KMS-11 (cell line): ENCODE results near the gene SLC28A2.
"Not testable (repeated sequence)": the region's sequence is repeated elsewhere in the genome, so short reads cannot be mapped to it uniquely, and the experiment has no call there.

Experiments used
- H2AFZ ChIP-seq: fragments of 200-600 bp; sonication (generic); 2 replicates; pipeline ENCODE4 v1.6.1; 2016; ENCODE audit warnings: antibody characterized with exemption, mixed run types, low read depth
- H3K27ac ChIP-seq: fragments of 200-600 bp; sonication (generic); 2 replicates; pipeline ENCODE4 v1.6.1; 2016; ENCODE audit warnings: mild to moderate bottlenecking, mixed run types
- H3K27me3 ChIP-seq: fragments of 200-600 bp; sonication (generic); 2 replicates; pipeline ENCODE4 v1.6.1; 2017; ENCODE audit warnings: mild to moderate bottlenecking, low read depth, mixed run types, moderate library complexity; ENCODE audit not compliant: insufficient read depth
- H3K36me3 ChIP-seq: fragments of 200-600 bp; sonication (generic); 2 replicates; pipeline ENCODE4 v1.6.1; 2017; ENCODE audit warnings: mild to moderate bottlenecking, mixed run types; ENCODE audit not compliant: insufficient read depth
- H3K4me1 ChIP-seq: fragments of 200-600 bp; sonication (generic); 2 replicates; pipeline ENCODE4 v1.6.1; 2016; ENCODE audit warnings: mild to moderate bottlenecking, low read depth, mixed run types; ENCODE audit not compliant: poor library complexity, severe bottlenecking
- H3K4me2 ChIP-seq: fragments of 200-600 bp; sonication (generic); 2 replicates; pipeline ENCODE4 v1.7.0; 2016; ENCODE audit warnings: mild to moderate bottlenecking, mixed run types
- H3K4me3 ChIP-seq: fragments of 200-600 bp; sonication (generic); IDR thresholded peaks from 2 replicates; pipeline ENCODE4 v1.6.1; 2017; ENCODE audit warnings: low read depth, low read length, mixed read lengths; ENCODE audit not compliant: insufficient read depth
- H3K79me2 ChIP-seq: fragments of 200-600 bp; sonication (generic); 2 replicates; pipeline ENCODE4 v1.6.1; 2016; ENCODE audit warnings: low read depth, mixed run types; ENCODE audit not compliant: insufficient read depth
- H3K9ac ChIP-seq: fragments of 200-600 bp; sonication (generic); 2 replicates; pipeline ENCODE4 v1.6.1; 2016; ENCODE audit warnings: mild to moderate bottlenecking, mixed run types
- H4K20me1 ChIP-seq: fragments of 200-600 bp; sonication (generic); 2 replicates; pipeline ENCODE4 v1.6.1; 2016; ENCODE audit warnings: mild to moderate bottlenecking, mixed run types; ENCODE audit not compliant: insufficient read depth
- TF ChIP-seq, protein P1 (sequence below): fragments of 200-600 bp; sonication (generic); conservative IDR thresholded peaks from 2 replicates; pipeline ENCODE4 v1.6.1; 2017; ENCODE audit warnings: low read depth, mild to moderate bottlenecking, antibody characterized with exemption, low read length, moderate library complexity, mixed read lengths

Gene SLC28A2

DNA sequence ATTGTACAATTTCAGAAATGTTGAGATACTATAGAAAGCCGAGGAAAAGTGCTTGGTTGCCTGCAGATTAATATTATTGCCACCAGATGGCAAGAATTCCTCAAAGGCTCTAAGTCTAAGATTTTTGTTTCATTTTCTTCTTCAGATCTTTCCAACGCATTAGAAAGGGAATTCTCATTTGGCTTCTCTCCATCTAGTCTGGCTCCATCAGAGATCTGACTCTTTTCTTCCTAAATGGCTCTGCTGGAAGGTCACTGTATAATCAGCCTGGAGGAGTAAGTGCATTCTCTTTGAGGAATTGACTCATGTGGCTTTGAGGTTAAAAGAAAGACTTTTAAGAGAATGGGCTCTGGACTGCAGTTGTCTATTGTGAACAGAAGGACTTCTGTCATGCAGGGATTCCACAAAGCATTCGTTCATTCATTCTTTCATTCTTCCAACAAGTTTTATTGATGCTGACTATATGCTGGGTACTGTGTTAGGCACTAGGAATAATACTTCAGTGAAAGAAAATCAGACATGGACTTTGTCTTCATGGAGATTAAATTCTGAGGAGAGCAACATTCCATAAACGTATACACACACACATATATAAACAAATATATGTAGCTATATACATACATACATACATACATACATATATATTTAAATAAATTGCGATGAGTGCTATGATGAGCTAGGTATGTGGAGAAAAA is 55.3 kb downstream of the SLC28A2 start:
- TF ChIP-seq, protein P1, sequence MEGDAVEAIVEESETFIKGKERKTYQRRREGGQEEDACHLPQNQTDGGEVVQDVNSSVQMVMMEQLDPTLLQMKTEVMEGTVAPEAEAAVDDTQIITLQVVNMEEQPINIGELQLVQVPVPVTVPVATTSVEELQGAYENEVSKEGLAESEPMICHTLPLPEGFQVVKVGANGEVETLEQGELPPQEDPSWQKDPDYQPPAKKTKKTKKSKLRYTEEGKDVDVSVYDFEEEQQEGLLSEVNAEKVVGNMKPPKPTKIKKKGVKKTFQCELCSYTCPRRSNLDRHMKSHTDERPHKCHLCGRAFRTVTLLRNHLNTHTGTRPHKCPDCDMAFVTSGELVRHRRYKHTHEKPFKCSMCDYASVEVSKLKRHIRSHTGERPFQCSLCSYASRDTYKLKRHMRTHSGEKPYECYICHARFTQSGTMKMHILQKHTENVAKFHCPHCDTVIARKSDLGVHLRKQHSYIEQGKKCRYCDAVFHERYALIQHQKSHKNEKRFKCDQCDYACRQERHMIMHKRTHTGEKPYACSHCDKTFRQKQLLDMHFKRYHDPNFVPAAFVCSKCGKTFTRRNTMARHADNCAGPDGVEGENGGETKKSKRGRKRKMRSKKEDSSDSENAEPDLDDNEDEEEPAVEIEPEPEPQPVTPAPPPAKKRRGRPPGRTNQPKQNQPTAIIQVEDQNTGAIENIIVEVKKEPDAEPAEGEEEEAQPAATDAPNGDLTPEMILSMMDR = peak; percentile 40
- Histone ChIP-seq H3K4me1 (peaks cover 8% of the 10 kb centered on the region), H3K79me2 (no peaks in the 10 kb centered on the region), H3K4me3 (no peak overlapping the region), H3K27ac (no peak overlapping the region), H3K36me3 (no peaks in the 10 kb centered on the region), H2AFZ (peak overlapping the region; percentile 77), H3K9ac (no peak overlapping the region), H3K27me3 (no peaks in the 10 kb centered on the region), H3K4me2 (peak overlapping the region; percentile 74), H4K20me1 (no peaks in the 10 kb centered on the region)

DNA sequence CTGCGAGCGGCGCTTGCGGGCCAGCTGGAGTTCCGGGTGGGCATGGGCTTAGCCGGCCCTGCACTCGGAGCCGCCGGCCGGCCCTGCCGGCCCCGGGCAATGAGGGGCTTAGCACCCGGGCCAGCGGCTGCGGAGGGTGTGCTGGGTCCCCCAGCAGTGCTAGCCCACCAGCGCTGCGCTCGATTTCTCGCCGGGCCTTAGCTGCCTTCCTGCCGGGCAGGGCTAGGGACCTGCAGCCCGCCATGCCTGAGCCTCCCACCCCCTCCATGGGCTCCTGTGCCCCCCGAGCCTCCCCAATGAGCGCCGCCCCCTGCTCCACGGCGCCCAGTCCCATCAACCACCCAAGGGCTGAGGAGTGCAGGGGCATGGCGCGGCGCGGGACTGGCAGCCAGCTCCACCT is 62.1 kb downstream of the SLC28A2 start:
- not testable (repeated sequence) for H3K27ac ChIP-seq, H2AFZ ChIP-seq, H3K4me3 ChIP-seq, H3K27me3 ChIP-seq, H3K36me3 ChIP-seq, H3K4me2 ChIP-seq, H3K9ac ChIP-seq, H3K4me1 ChIP-seq, H3K79me2 ChIP-seq, H4K20me1 ChIP-seq

DNA sequence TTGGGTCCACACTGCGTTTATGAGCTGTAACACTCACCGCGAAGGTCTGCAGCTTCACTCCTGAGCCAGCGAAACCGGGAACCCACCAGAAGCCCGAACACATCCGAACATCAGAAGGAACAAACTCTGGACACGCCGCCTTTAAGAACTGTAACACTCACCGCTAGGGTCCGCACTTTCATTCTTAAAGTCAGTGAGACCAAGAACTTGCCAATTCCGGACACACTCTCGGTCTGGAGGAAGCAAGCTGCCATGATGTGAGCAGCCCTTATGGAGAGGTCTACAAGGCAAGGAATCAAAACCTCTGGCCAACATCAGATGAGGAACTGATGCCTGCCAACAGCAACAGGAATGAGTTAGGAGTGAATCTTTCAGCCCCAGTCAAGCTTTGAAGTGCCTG is 62.9 kb downstream of the SLC28A2 start:
- TF ChIP-seq, protein P1 = no peak
- Histone ChIP-seq H3K36me3 (no peaks in the 10 kb centered on the region), H3K4me3 (no peak overlapping the region), H3K27ac (no peak overlapping the region), H3K9ac (no peak overlapping the region), H3K4me2 (no peak overlapping the region), H2AFZ (no peak overlapping the region), H3K27me3 (no peaks in the 10 kb centered on the region), H3K4me1 (no peaks in the 10 kb centered on the region), H3K79me2 (no peaks in the 10 kb centered on the region), H4K20me1 (no peaks in the 10 kb centered on the region)

DNA sequence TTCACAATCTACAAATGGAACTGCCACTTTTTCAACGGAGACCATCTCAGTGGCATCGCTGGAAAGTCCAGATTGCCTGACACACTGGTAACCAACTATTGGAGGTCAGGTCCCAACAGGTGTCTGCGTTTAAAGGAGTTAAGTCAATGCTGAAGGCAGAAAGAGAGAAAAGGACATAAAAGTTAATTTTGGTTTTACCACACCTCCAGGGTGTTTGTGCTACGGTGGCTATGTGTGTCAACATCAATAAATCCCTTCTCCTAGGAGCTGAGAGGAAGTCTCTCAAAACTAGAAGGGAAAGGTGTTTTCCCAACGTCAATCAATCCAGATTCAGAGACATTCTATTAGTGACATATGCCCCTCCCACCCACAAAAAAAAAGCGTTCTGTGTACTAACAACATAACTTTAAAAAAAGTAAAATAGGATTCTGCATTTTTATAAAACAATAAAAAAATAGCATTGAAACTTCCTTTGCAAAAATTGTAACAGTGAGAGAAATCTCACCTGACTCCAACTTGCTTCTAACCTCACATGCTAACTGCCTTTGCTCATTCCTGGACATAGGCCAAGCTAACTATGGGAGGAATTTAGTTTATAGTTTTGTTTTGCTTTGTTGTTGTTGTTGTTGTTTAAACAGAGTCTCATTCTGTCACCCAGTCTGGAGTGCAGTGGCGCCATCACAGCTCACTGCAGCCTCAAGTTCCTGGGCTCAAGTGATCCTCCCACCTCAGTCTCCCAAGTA is 67.6 kb downstream of the SLC28A2 start:
- no peaks in the 10 kb centered on the region for H3K27me3 ChIP-seq
- H2AFZ ChIP-seq = no peak overlapping the region
- TF ChIP-seq, protein P1 = no peak
- no peak overlapping the region for H3K27ac ChIP-seq
- H3K4me3 ChIP-seq = no peak overlapping the region
- H3K4me2 ChIP-seq = no peak overlapping the region
- no peaks in the 10 kb centered on the region for H3K36me3 ChIP-seq
- no peaks in the 10 kb centered on the region for H3K4me1 ChIP-seq
- H3K9ac ChIP-seq = no peak overlapping the region
- no peaks in the 10 kb centered on the region for H3K79me2 ChIP-seq
- no peaks in the 10 kb centered on the region for H4K20me1 ChIP-seq
